Neural crest cell (in vitro differentiated cells): ENCODE measurements around the gene ST8SIA6. TPM values are rescaled to one million over a fixed set of nuclear protein-coding genes. Genes with fewer than 3 reads are reported as not detected.
A peak's percentile ranks its signal among the peaks of the same experiment; 100 is the strongest.

Experiments used
- DNase-seq: peaks from one replicate; pipeline ENCODE4 v3.0.0; 2021; ENCODE audit warnings: low read depth, mixed read lengths, low spot score
- H3K27ac Mint-ChIP-seq: one replicate; pipeline ENCODE4 v1.8.0; 2021; ENCODE audit warnings: mild to moderate bottlenecking, mixed read lengths; ENCODE audit not compliant: unreplicated experiment
- H3K27me3 Mint-ChIP-seq: 2 replicates; pipeline ENCODE4 v1.8.0; 2021; ENCODE audit warnings: low read depth, mild to moderate bottlenecking, mixed read lengths
- H3K36me3 Mint-ChIP-seq: 2 replicates; pipeline ENCODE4 v1.8.0; 2021; ENCODE audit warnings: low read depth, mild to moderate bottlenecking, mixed read lengths
- H3K4me1 Mint-ChIP-seq: 2 replicates; pipeline ENCODE4 v1.8.0; 2021; ENCODE audit warnings: mixed read lengths
- H3K4me3 Mint-ChIP-seq: one replicate; pipeline ENCODE4 v1.8.0; 2021; ENCODE audit warnings: mild to moderate bottlenecking, mixed read lengths
- H3K9me3 Mint-ChIP-seq: 2 replicates; pipeline ENCODE4 v1.8.0; 2021; ENCODE audit warnings: mixed read lengths
- total RNA-seq: library from RNA; stranded (reverse); gene quantifications from 2 replicates; pipeline ENCODE4 v1.2.1, GENCODE V29; 2021
- TF ChIP-seq, protein P1 (sequence below): fragments of 200-600 bp; sonication (generic); conservative IDR thresholded peaks from 2 replicates; pipeline ENCODE4 v1.5.0; 2021; ENCODE audit warnings: antibody characterized with exemption, mild to moderate bottlenecking

The ST8SIA6 gene
- total RNA-seq, 1 donor from 2014 or later, result not detected

DNA sequence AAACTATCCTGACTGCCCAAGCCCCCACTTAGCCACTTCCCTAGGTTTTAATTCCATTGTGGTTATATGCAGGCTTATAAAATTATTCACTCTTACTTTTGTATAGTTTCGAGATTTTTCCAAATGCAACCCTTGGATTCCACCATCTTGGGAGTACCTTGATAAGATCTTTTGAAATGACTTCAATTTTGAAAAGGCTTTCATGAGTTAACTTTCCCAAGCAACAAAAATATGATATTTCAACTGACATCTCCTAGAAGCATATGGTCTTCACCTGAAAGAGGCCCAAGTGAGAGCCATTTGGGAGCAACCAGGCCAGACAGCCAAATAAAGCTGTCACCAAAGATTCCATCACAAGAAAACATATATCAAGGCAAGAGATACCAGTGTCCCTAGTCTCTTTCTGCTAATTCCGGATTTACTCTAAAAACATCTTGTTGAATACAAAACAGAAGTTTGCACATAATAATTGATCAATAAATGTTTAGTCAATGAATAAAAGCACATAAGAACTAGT is 1.7 kb upstream of the ST8SIA6 start:
- H3K4me1 Mint-ChIP-seq, result peaks cover 6% of the 10 kb centered on the region
- DNase-seq, result no peak
- TF ChIP-seq, protein P1, sequence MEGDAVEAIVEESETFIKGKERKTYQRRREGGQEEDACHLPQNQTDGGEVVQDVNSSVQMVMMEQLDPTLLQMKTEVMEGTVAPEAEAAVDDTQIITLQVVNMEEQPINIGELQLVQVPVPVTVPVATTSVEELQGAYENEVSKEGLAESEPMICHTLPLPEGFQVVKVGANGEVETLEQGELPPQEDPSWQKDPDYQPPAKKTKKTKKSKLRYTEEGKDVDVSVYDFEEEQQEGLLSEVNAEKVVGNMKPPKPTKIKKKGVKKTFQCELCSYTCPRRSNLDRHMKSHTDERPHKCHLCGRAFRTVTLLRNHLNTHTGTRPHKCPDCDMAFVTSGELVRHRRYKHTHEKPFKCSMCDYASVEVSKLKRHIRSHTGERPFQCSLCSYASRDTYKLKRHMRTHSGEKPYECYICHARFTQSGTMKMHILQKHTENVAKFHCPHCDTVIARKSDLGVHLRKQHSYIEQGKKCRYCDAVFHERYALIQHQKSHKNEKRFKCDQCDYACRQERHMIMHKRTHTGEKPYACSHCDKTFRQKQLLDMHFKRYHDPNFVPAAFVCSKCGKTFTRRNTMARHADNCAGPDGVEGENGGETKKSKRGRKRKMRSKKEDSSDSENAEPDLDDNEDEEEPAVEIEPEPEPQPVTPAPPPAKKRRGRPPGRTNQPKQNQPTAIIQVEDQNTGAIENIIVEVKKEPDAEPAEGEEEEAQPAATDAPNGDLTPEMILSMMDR, result no peak
- no peaks in the 10 kb centered on the region for H3K36me3 Mint-ChIP-seq
- H3K27ac Mint-ChIP-seq, result no peak overlapping the region
- H3K27me3 Mint-ChIP-seq, result peaks cover 63% of the 10 kb centered on the region
- H3K9me3 Mint-ChIP-seq, result no peaks in the 10 kb centered on the region
- no peak overlapping the region for H3K4me3 Mint-ChIP-seq

DNA sequence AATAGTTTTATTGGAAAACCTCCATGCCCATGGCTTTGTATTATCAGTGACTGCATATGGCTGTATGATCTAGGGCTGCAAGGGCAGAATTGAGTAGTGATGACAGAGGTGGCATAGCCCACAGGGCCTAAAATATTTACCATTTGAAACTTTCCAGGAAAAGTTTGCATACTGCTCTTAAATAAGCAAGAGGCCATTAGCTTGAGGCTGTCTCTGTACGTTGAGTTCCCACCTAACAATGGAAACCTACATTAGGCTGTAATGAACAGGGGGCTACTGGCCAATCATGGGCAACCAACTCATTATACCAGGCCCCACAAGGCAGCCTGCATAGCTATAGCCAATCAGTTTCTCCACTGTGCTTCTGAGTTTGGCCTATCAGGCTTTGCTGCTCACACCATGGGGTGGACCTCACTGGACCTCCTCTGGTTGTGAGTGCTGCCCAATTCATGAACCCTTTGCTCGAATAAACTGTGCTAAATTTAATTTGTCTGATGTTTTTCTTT is 673 bp upstream of the ST8SIA6 start:
- DNase-seq, result no peak
- Mint-ChIP-seq H3K9me3 (peaks cover under 1% of the 10 kb centered on the region), H3K4me1 (peaks cover 6% of the 10 kb centered on the region), H3K4me3 (peak overlapping the region; percentile 92), H3K27ac (no peak overlapping the region), H3K36me3 (no peaks in the 10 kb centered on the region), H3K27me3 (peaks cover 68% of the 10 kb centered on the region)
- TF ChIP-seq, protein P1, result no peak

DNA sequence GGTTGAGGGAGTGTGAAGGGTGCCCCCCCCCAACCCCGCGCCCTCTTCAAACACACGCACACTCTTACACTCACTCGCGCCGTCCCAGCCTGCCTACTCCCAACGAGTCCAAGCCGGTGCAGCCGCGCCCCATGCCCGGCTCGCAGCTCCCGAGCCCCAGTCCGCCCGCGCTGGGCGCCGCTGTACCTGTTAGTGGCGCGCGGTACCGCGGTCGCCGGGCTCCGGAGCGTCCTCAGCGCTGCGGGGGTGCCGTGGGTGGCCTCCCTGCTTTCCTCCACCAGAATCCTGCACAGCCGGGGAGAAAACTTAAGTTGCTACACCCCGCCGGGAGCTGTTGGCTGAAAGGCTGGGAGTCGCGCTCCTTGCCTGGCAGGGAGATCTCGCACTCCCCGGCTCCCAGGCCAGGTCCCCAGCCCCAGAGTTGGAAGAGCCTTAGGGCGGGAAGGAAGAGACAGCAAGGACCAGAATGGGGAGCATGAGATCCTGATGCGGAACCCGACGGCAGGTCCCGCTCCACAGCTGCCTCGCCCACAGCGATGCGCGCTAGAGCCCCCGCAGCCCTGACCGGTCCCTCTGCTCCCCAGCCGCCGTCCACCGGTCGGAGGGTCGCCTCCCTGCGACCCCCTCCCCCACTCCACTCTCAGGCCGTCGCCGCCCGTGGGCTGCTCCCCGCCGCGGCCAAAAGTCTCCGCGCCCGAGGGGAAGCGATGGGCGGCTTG is 863 bp downstream of the ST8SIA6 start:
- Mint-ChIP-seq H3K4me3 (peak overlapping the region; percentile 82), H3K36me3 (peaks cover 4% of the 10 kb centered on the region), H3K27me3 (peaks cover 76% of the 10 kb centered on the region), H3K27ac (no peak overlapping the region), H3K4me1 (peaks cover 6% of the 10 kb centered on the region), H3K9me3 (peaks cover 10% of the 10 kb centered on the region)
- peak; percentile 16 for DNase-seq
- TF ChIP-seq, protein P1, result no peak

DNA sequence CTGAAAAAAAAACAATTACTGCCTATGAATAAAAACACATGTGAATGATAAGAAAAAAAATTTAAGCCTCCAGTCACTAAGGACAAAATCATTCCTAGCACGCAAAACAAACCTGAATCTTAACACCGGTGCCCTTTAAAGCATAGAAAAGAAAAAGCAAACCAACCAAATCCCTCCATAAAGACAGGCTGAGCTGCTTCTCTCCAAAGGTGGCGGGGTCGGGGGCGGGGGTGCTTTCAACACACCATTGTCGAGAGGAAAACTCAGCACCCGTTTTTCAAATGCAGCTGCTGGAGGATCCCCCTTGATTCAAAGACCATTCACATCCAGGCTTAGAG is 1.4 kb downstream of the ST8SIA6 start:
- Mint-ChIP-seq H3K4me1 (peaks cover 6% of the 10 kb centered on the region), H3K27ac (no peak overlapping the region), H3K9me3 (peaks cover 12% of the 10 kb centered on the region), H3K27me3 (peaks cover 81% of the 10 kb centered on the region), H3K36me3 (peaks cover 4% of the 10 kb centered on the region), H3K4me3 (peak overlapping the region; percentile 82)
- no peak for DNase-seq
- TF ChIP-seq, protein P1, result no peak

DNA sequence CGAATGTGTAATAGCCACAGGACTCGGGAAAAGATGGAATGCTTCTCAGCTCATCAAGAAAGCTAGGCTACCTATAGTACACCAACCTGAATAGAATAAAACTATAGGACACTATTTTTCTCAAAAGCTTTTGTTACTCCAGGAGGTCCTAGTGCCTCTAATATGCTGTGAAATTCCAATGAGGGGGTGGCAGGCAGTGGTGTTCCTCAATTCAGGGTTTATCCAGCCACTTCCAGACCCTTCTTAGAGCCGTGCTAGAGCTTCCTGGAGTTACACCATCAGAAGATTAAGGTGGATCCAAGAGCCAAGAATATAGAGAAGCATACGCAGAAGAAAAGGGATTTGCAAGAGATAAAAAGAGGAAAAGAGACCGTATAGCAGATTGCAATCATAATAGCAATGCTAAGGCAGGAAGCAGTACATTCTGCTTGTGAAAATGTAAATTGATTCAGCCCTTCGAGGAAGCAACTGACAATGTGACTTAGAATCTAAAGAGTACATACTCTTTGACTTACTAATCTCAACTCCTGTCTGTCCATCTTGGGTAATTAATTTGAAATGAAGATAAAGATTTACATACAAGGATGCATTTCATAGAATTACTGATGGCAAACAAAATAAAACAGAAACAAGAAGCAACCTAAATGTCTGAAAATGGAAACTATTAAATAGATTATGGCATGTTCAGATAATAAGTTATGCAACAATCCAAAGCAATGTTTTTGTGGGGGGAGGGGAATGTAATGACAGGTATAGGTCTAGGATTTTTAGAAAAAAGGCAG is 2.1 kb downstream of the ST8SIA6 start:
- DNase-seq, result no peak
- peaks cover 82% of the 10 kb centered on the region for H3K27me3 Mint-ChIP-seq

More for the DNA sequence above, 2.1 kb downstream of the ST8SIA6 start:
- Mint-ChIP-seq H3K9me3 (peaks cover 12% of the 10 kb centered on the region), H3K27ac (no peak overlapping the region), H3K36me3 (peaks cover 5% of the 10 kb centered on the region), H3K4me1 (peaks cover 6% of the 10 kb centered on the region), H3K4me3 (peak overlapping the region; percentile 67)
- TF ChIP-seq, protein P1, result no peak
